NCI-H2227 (cell line): ENCODE results near the gene HDAC11.
"Not testable (repeated sequence)": the region's sequence is repeated elsewhere in the genome, so short reads cannot be mapped to it uniquely, and the experiment has no call there.

Source experiments
- DNase-seq: peaks from one replicate; lab custom pipeline; 2025; ENCODE audit not compliant: unreplicated experiment; lab: John Stamatoyannopoulos, UW

The HDAC11 gene

DNA sequence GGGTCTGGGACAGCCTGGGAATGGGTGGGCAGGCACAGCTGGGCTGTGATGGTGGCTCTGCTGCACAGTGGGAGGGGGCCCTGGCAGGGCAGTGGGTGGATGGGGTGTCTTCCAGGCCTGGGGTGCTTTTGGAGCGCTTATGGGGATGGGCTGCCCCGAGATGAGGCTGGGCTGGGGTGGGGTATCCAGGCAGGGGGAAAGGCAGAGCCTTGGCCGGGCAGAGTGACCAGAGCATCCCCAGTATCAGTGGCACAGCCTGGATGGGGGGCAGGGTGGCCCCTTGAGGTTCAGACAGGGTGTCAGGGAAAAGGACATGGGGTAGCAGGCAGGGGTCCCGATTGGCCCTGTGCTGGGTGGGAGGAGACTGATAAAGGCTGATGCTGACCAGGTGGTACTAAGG lies 26.6 kb downstream of the HDAC11 start:
- DNase-seq: no peak

DNA sequence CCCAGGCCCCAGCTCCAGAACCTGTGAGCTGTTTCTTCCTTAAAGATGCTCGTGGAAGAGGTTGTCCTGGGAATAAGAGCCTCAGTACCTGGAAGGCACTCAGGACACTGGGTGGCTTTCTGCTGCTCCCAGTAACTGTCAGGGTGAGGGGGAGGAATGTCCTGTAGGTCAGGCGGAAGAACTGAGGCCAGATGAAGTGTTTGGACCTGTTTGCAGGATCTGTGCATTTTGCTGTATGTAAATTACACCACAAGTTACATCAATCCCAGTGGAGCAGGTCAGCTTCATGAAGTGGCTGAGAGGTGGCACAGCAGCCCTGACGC lies 27.1 kb downstream of the HDAC11 start:
- no peak for DNase-seq

DNA sequence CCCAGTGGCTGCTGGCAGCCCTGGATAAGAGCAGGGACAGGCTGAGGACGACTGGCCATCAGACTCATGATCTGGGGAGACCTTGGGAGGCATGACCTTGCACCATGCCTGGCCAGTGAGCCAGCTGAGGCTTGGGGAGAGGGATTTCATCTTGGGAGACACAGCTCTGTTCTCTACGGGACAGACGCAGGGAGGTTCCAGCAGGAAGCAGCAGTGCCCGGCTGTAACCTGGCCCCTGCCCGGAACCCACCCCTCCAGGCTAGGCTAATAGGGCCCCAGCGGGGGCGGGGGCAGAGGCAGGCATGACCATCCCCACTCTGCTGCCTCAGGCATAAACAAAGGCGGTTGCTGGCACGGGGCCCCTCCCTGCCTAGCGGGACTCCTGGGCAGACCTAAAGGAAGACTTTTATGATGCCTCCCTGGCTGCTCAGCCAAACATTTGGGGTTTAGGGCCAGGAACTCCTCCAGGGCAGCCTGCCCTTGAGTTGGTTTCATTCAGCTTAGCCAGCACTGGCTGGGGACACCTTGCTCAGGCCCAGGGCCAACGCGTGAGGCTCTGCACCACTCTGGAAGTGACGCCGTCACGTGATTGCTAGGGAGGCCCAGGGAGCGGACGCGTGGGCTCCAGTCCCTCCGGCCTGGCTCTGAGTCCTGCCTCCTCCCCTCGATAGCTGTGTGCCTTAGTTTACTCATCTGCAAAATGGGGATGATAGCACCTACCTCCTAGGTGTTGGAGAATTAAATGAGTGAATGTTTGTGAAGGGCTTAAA lies 27.6 kb downstream of the HDAC11 start:
- peak; percentile 16 for DNase-seq

DNA sequence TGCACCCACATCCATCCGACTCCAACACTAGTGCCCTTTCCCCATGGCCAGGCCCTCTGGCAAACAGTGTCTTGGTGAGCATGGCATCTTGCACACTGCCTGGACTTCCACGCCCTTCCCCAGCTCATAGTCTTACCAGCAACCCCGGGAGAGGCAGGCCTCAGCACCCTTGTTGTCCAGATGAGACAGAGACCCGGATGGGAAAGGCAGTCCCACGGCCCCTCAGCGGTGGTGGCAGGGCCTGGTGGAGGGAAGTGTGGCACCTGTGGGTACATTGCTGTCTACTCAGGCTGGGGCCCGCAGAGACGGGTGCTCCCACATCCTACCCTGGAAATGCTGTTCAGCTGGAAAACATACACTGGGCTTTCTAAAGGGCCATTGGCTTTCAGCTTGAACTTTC lies 28.4 kb downstream of the HDAC11 start:
- DNase-seq: no peak

DNA sequence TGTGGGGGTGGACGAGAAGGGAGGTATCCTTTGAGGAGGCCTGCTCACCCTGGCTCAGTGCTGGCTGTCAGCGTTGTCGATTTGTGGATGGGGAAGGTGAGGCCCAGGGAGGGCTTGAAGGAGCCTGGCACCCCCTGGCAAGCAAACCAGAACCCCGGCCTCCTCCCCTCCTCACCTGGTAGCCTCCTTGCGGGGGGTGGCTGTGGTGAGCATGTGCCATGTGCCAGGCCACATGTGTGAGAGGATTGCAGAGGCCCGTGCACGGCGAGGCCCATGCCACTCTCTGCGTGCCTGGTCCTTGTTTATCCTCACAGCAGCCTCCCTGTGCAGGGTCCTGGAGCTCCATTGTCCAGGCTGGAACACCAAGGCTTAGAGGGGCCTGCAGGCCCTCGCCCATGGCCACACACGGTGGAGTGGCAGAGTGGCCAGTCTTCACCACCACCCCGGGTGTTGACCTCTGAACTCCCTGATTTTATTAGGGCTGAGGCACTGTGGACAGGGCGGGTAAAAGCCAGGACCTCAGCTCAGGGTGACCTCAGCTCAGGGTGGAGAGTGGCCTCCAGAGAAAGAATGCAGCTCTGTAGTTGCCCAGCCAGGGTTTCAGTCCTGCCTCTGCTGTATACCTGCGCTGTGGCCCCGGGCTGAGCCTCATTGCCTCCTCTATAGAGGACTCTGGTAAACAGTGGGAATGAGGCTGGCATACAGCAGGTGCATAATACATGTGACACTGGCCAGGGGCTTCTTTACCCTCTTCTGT lies 29.1 kb downstream of the HDAC11 start:
- no peak for DNase-seq

DNA sequence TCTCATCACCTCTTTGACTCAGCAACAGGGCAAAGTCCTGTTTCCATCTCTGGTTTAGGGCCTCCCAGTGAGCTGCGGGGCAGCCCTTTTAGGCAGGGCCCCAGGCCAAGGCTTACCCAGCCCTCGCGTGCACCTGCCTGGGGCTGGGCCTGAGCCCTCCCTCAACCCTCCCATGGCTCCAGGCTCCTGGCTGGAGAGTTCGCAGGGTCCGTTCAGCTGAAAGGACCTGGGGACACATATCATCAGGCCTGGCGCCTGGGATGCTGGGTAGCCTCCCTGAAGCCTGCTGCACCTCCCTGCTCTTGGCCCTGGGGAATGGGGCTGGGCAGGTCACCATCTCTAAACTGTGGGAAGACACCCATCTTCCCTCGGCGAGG lies 29.7 kb downstream of the HDAC11 start:
- no peak for DNase-seq

DNA sequence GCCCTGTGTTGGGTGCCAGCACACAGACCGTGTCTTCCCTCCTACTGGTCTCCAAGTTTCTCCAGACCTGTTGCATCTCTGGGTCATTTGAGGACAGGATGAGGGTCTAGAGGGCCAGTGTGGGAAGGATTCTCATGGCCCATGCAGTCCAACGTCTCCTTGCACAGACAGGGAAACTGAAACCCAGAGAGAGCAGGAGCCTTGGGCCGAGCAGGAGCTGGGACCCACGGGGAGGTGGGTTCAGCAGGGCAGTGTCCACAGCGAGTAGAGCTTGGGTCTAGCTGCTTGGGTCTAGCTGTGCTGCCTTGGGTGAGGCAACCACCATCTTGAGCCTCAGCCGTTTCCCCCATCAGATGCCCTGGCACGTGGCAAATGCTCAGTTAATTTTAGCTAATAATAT lies 32.3 kb downstream of the HDAC11 start:
- no peak for DNase-seq

DNA sequence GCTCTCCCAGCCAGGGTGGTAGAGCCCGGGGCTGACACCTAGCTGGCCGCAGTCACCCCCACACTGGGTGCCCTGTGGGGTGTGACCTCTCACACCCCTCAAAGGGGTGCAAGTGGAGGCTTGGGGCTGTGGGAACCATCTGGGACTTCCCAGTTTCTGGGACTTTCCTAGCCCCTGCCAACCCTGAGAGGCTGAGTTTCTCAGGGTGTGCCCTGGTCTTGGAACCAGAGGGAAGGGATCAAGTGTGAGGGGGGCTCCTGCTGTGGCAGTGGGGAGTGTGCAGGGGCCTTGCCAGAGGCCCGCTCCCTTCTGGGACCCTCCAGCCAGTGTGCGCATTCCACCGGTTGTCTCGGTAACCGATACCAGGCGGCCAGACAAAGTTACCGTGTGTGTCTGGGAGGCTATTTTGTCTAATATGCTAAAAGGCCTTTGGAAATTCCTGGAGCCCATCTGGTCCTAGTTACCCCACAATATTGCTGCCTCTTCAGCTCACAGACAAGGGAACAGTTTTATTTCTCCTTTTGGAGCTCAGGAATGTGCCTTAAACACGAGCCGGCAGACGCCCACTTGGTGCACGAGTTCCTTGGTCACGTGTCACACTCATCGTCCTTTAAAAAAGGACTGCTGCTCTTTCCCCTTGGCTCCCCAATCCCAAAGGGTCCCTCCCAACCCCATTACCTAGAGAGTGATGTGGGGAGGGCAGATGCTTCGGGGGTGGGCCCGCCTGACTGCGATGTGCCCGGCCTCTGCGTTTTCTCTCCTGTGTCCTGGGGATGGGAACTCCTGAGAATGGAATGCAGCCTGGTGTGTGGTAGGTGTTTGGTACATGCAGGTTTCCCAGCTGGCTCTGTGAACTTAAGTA lies 33.2 kb downstream of the HDAC11 start:
- DNase-seq: no peak

DNA sequence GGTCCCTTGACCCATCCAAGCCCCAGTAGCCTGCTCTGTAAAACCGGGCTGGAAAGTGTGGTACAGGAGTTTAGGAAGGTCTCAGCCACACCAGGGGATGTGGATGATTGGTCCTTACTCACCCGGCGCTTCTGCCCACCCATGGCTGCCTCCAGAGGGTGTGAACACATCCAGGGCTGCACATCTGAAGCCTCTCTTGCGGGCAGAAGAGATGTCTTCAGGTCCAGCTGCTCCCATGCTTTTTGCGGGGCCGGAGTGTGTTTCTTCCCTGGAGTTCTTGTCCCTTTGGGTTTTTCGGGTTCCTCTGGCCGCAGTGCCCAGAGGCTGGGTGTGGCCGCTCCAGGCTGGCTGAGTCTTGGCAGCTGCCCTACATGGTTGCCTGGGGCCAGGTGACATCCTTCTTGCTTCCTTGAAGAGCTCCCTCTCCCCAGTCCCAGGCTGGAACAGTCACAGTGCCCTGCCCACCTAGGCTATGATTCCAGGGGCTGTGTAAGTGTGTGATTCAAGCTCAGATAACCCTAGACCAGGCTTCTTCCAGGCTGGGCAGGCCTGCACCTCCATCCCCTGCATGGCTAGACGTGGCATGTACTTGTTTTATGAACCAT lies 33.9 kb downstream of the HDAC11 start:
- DNase-seq: no peak

DNA sequence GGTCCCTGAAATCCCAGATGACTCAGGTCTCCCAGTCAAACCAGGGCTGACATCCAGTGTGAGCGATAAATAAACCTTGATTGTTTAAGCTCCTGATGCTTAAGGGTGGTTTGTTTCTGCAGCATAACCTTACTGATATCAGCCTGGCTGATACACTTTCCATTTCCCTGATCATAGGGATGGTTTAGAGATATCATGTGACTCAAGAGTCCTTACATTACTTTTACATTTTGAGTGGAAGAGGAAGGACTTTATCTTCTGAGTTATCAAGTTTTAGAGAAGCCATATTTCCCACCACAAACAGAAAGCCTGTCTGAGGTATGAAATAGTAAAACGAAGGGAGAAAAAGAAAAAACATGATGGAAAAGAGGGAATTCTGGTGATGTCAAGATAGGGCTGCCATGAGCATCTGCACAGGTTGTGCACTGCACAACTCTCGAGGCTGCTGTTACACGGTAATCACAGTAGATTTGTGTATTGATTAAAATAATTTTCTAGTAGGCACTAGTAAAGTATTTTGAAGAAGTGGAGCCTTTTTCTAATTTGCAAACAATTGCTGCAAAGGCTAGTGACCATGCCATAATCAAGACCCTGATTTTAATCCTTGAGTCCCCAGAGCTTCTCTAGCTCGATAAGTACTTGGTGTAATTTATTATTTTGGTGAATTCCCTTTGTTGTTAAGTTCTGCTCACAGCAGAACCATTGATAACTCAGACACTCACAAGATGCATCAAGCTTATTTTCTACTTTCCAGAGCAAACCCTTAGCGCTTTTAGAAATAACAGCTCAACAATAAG lies 34.7 kb downstream of the HDAC11 start:
- no peak for DNase-seq

DNA sequence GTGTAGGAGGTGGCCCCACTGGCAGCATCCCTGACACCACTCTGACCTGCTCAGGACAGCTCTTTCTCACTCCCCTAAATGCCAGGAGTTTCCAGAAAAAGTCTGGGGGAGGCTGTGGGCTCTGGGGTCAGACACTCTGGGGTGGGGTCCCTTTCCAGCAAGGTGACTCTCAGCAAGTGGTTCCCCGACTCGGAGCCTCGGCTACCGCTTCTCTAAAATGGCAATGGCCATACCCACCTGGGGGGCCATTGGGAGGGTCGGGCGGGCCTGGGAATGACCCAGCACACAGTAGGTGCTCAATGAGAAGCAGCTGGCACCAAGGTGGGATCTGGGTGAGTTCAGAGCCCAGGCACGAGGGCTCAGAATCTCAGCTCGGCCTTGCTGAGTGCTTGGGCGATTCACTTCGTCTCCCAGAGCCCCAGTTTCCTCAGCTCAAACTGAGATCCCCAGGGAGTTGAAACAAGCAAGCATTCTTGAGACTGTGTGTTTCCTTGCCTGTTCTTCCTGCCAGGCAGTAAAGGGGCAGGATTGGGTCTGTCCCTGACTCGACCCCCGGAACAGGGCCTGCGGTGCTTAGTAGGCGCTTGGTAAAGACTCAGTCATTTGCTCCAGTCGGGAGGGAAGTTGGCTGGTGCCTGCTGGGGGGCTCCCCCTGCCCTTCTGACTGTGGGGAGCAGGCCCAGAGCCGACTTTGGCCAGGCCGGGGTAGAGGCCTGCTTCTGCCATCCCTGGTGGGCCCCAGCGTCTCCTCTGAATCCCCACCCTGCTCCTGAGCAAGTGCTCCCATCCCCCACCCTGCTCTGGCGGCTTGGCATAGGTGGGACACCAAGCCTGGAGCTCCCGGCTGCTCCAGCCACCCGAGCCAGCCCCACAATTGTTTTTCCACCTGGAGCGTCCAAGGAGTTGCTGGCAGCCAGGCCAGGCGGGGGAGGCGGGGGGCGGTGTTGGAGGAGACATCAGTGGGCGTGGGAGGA lies 36.0 kb downstream of the HDAC11 start:
- DNase-seq: no peak

DNA sequence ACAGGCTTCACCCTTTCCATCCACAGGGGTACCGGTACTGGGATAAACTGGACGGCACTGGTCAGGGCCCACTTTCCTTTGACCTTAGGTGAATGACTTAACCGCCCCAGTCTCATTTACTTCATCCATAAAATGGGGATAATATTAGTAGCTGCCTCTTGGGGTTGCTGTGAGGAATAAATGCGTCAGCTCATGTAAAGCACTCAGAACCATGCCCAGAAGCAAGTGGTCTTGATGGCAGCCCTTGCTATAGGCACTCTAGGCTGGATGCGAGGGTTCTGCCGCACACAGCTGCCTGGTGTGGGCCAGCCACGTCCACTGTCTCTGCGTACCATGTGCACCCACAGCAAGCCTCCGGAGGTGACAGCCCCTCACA lies 36.6 kb downstream of the HDAC11 start:
- no peak for DNase-seq

DNA sequence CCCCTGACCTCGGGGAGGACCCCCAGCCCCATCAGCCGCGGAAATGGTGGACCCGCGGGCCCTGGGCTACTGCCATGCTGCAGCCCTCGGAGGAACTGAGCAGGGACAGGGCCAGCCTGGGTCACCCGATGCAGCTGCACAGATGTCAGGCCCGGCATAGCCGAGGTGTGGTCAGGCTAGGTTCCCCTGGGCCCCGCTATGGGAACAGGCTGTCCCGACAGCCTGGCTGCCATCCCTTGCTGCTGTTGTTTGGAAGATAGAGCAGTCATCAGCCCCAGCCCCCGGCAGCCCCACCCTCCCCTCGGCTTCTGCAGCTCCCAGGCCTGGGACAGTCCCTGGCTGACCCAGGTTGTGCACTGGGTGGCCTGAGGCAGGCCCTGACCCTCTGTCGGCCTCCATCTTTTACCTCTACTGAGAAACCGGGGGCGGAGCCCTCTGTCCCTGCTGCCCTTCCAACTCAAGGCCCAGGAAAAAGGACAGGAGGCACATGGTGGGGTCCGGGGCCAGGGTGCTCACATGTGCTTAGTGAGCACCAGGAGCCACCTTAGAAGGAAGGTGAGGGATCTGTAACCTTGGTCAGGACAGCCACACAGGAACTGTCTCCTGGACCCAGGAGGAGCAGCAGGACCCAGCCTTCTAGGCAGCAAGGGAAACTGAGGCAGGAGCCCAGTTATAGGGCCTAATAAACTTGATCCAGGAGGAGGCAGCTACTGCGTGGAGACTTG lies 37.3 kb downstream of the HDAC11 start:
- no peak for DNase-seq

DNA sequence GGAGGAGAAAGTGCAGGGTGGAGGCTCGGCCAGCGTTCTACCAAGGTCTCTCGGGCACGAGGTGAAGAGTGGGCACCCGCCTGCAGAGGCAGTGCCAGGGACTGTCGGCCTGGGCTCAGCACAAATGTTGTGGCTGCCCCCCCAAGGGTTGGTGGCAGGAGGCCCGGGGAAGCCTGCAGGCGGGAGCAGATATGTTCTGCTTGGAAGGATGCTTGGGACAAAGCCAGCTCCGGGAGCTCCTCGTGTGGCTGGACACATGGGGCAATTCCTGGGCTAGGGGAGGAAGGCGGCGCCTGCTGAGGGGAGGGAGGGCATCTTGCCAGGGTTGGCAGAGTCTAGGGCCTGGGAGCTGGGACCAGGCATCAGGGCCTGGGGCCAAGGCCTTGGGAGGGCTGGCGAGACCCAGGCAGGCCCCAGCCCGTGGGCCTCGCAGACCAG lies 38.4 kb downstream of the HDAC11 start:
- no peak for DNase-seq

DNA sequence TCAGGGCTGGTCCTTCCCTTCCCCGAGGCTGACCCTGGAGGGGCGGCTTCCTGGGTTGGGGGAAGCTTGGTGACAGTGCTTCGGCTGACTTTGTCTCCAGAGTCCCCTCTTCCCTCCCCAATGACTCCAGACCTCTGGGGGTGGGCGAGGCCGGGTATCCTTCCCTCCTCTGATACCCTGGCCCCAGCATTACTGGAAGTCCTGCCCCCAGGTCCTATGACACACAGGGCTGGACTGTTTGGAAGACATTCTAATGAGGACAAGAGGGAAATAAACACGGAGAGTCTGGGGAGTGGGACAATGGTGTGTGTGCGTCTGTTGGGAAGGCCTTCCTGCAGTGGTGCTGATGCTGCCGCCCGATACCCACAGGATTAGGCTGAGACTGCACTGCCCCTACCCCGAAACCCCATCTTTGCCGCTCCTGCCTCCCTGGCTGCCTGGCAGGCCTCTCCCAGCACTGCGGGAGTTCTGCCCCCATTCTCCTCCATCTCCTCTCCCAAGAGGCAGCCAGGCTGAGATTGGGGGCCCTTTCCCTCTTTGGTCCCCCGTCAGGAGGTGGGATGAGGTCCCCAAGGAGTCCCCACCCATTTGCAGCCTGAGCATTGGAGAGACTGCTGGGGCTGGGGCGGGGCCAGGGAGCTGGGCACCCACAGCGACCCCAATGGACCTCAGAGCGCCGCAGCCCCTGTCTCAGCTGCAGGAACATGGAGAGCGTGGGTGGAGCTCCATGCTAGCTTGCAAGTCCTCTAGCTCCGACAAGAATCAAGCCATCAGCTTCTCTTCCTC lies 39.1 kb downstream of the HDAC11 start:
- no peak for DNase-seq

DNA sequence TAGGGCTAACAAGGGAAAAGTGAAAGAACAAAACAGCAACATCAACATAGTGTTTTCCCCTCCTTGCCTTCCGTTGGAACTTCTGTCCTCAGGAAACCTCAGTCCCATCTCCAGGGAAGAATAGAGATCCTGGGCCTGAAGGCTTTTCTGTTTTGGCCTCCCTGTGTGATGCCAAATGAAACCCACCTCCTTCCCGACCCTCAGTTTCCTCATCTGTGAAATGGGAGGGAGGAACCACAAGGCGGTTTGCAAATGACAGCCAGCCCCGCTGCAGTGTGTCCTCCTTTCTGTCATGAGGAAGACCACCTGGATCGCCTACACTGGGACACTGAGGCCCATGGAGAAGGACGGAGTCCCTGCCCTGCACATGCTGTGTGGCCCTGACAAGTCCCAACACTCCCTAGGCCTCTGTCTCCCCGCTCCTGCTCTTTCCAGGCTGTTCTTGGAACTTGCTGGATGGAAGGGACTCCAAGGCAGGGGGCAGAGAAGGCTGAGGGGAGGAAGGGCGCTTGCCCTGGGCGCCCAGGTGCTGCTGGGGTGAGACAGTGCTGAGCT lies 40.3 kb downstream of the HDAC11 start:
- no peak for DNase-seq

DNA sequence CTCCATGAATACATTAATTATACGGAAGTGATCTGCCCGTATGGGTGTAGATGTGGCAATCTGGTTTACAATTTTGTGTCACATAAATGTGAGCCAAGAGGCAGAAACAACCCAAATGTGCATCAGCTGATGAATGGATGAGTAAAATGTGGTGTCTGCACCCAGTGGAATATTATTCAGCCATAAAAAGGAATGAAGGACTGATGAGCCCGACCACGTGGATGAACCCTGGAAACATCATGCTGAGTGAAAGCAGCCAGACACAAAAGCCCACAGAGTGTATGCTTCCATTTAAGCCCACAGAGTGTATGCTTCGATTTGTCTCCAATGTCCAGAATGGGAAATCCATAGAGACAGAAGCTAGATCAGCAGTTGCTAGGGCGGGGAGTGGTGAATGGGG lies 41.2 kb downstream of the HDAC11 start:
- no peak for DNase-seq

DNA sequence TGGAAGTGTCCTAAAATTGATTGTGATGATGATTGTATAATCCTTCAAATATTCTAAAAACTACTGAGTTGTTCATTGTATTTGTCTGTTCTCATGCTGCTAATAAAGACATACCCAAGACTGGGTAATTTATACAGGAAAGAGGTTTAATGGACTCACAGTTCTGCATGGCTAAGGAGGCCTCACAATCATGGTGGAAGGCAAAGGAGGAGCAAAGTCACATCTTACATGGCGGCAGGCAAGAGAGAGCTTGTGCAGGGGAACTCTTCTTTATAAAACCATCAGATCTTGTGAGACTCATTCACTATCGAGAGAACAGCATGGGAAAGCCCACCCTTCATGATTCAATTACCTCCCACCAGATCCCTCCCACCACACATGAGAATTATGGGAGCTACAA lies 41.6 kb downstream of the HDAC11 start:
- not testable (repeated sequence) for DNase-seq
